Left lung (tissue), 10 donors: ENCODE results near the gene SERPINA5. TPM values are rescaled to one million over a fixed set of nuclear protein-coding genes. Genes with fewer than 3 reads are reported as not detected.
A peak's percentile ranks its signal among the peaks of the same experiment; 100 is the strongest.

Experiments
- ATAC-seq: fragments of 200-7000 bp; cut with Tn5 transposase; one replicate; pipeline ENCODE4 v1.9.1; 2020; ENCODE audit warnings: moderate library complexity
- DNase-seq, 4 donors: peaks; one replicate each; pipeline ENCODE4 v3.0.0-alpha.2; 2013 to 2020
- H3K27ac ChIP-seq, 2 donors: fragments of 200-600 bp; sonication (generic) in 1 of 2; one replicate each; pipeline versions ENCODE4 v1.5.0 to v1.8.0; 2020 to 2021
- H3K27me3 ChIP-seq, 2 donors: fragments of 200-600 bp; sonication (generic) in 1 of 2; one replicate each; pipeline versions ENCODE4 v1.5.0 to v1.8.0; 2020 to 2021
- H3K36me3 ChIP-seq, 2 donors: fragments of 200-600 bp; sonication (generic) in 1 of 2; one replicate each; pipeline versions ENCODE4 v1.5.0 to v1.8.0; 2020 to 2021
- H3K4me1 ChIP-seq, 2 donors: fragments of 200-600 bp; one replicate each; pipeline ENCODE4 v1.8.0; 2021
- H3K4me3 ChIP-seq, 2 donors: fragments of 200-600 bp; sonication (generic) in 1 of 2; one replicate each; pipeline versions ENCODE4 v1.5.0 to v1.8.0; 2020 to 2021; ENCODE audit warnings: mild to moderate bottlenecking in 1 of 2
- H3K9me3 ChIP-seq, 2 donors: fragments of 200-600 bp; sonication (generic) in 1 of 2; one replicate each; pipeline versions ENCODE4 v1.5.0 to v1.8.0; 2020 to 2021
- intact Hi-C, 2 donors: fragments of 100-400 bp; cut with DNase I; formaldehyde crosslinking; loops; one replicate each; pipeline versions ENCODE4 v1.11.2 to v1.14.2; 2022
- polyA plus RNA-seq, 6 donors: library from polyadenylated mRNA; unstranded; fragments of 120-200 nt; gene quantifications; one replicate each; pipeline ENCODE4 v1.2.1, GENCODE V29; 2013; ENCODE audit not compliant: insufficient read length in 6 of 6
- total RNA-seq, 2 donors: library from RNA; stranded (reverse); fragmentation: NEBNext Ultra II Directional; extraction: Animal tissue kit (Norgen Biotek cat#: 25700); gene quantifications; one replicate each; pipeline ENCODE4 v1.2.1, GENCODE V29; 2021
- TF ChIP-seq, protein P1 (sequence below), 2 donors: fragments of 200-600 bp; sonication (generic) in 1 of 2; IDR thresholded peaks; one replicate each; pipeline versions ENCODE4 v1.5.0 to v1.8.0; 2021; ENCODE audit warnings: antibody characterized with exemption in 2 of 2
- donor health status: DM: no; HTN: yes; CAD: no.
- donor health status: DM: no; HTN: no; CAD: no.

The SERPINA5 gene
- total and polyA plus RNA-seq, 8 donors: 0.26 to 3.2 (median 0.70) TPM

DNA sequence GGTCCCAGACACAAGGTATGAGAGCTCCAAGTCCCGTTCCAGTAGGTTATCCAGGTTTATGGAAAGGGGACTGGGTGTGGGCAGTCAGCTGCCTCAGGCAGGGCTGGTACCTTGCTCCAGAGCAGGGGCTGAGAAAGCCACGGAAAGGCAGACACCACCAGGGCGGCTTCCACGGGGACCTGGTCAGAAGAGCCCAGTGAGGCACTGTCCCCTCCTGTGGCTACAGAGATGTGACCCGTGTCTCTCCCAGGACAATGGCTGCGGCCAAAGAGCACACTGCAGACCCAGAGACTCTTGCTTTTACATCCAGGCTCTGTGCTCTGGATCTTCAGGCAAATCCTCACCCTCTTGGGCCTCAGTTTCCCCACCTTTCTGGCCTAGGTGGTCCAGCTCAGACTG lies 11.2 kb upstream of the SERPINA5 start:
- TF ChIP-seq, protein P1, sequence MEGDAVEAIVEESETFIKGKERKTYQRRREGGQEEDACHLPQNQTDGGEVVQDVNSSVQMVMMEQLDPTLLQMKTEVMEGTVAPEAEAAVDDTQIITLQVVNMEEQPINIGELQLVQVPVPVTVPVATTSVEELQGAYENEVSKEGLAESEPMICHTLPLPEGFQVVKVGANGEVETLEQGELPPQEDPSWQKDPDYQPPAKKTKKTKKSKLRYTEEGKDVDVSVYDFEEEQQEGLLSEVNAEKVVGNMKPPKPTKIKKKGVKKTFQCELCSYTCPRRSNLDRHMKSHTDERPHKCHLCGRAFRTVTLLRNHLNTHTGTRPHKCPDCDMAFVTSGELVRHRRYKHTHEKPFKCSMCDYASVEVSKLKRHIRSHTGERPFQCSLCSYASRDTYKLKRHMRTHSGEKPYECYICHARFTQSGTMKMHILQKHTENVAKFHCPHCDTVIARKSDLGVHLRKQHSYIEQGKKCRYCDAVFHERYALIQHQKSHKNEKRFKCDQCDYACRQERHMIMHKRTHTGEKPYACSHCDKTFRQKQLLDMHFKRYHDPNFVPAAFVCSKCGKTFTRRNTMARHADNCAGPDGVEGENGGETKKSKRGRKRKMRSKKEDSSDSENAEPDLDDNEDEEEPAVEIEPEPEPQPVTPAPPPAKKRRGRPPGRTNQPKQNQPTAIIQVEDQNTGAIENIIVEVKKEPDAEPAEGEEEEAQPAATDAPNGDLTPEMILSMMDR (IDR thresholded peaks at IDR 0.05): no peak
- no peak for ATAC-seq
- H3K9me3 ChIP-seq: no peaks in the 10 kb centered on the region
- H3K36me3 ChIP-seq: no peaks in the 10 kb centered on the region
- H3K4me1 ChIP-seq: no peaks in the 10 kb centered on the region
- H3K27ac ChIP-seq: no peak overlapping the region
- H3K27me3 ChIP-seq: no peaks in the 10 kb centered on the region
- no peak overlapping the region for H3K4me3 ChIP-seq
- no peak for DNase-seq
- intact Hi-C loops: no loop called here

DNA sequence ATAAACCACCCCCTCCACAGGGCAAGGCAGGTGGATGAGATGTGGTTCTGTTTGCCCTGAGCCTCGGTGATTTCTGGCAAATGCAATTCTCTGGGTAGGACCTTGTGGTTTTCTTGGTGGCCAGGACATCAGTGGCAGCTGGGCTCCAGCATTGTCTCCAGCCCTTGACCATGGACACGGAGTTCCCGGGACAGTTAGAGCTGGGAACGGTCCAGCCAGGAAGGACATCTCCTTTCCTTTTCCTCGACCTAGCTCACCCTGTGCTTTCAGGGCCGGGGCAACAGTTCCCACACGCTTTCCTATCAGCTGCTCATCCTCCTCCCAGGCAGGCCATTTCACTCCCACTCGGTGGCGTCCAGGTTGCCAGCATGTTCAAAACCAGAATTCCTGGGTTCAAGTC lies 10.8 kb upstream of the SERPINA5 start:
- intact Hi-C loops: no loop called here
- TF ChIP-seq, protein P1 (IDR thresholded peaks at IDR 0.05): no peak

DNA sequence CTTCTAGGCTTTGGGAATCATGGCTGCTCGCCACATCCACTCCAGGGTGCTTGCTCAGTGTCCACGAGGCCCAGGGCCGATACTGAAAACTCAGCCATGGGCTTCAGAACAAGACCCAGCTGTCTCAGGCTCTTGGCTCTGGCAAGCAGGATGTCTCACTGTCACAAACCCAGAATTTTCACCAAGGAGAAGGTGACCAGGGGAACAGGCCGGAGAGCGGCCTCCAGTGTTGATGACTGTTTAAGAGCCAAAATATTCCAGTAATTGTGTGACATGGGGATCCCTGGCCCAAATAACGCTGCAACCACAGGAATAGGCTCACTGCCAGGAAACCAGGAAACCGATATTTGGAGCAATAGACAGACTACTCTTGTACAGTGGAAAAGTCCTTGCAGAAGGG lies 9.8 kb upstream of the SERPINA5 start:
- no peaks in the 10 kb centered on the region for H3K4me1 ChIP-seq
- intact Hi-C loops: no loop called here
- TF ChIP-seq, protein P1 (IDR thresholded peaks at IDR 0.05): no peak
- H3K36me3 ChIP-seq: no peaks in the 10 kb centered on the region
- no peaks in the 10 kb centered on the region for H3K27me3 ChIP-seq
- peak; percentile 24 for ATAC-seq
- no peak overlapping the region for H3K4me3 ChIP-seq
- DNase-seq: peak in 2 of 4 donors; percentile 14 to 30
- H3K9me3 ChIP-seq: no peaks in the 10 kb centered on the region
- peak overlapping the region in 1 of 2 donors; percentile 17 for H3K27ac ChIP-seq

More for the DNA sequence above, 10.8 kb upstream of the SERPINA5 start:
- Histone ChIP-seq H3K4me3 (no peak overlapping the region), H3K36me3 (no peaks in the 10 kb centered on the region), H3K27me3 (no peaks in the 10 kb centered on the region), H3K27ac (no peak overlapping the region), H3K4me1 (no peaks in the 10 kb centered on the region), H3K9me3 (no peaks in the 10 kb centered on the region)
- ATAC-seq: no peak
- DNase-seq: no peak

DNA sequence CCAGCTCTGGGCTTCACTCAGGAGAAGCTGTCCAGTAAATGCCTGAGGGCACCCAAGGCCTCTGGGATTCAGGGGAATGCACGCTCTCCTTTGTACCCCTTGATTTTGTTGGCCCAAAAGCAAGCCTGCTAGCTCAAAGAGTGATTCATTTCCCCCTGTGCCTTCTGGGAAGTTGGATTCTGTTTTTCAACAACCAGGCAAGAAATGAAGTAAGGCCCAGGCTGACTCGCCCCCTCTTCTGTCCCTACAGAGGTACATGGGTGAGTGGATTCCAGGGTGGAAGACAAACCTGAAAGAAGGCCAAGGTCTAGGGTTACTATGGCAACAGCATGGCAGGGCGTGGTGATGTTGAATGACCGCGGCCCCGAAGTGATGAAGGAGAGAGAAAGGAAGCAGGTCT lies 9.3 kb upstream of the SERPINA5 start:
- intact Hi-C loops: no loop called here
- no peak for DNase-seq
- TF ChIP-seq, protein P1 (IDR thresholded peaks at IDR 0.05): no peak
- no peaks in the 10 kb centered on the region for H3K27me3 ChIP-seq
- H3K36me3 ChIP-seq: no peaks in the 10 kb centered on the region
- H3K4me3 ChIP-seq: no peak overlapping the region
- peak; percentile 19 for ATAC-seq
- no peaks in the 10 kb centered on the region for H3K4me1 ChIP-seq
- H3K27ac ChIP-seq: peak overlapping the region in 1 of 2 donors; percentile 17
- no peaks in the 10 kb centered on the region for H3K9me3 ChIP-seq

DNA sequence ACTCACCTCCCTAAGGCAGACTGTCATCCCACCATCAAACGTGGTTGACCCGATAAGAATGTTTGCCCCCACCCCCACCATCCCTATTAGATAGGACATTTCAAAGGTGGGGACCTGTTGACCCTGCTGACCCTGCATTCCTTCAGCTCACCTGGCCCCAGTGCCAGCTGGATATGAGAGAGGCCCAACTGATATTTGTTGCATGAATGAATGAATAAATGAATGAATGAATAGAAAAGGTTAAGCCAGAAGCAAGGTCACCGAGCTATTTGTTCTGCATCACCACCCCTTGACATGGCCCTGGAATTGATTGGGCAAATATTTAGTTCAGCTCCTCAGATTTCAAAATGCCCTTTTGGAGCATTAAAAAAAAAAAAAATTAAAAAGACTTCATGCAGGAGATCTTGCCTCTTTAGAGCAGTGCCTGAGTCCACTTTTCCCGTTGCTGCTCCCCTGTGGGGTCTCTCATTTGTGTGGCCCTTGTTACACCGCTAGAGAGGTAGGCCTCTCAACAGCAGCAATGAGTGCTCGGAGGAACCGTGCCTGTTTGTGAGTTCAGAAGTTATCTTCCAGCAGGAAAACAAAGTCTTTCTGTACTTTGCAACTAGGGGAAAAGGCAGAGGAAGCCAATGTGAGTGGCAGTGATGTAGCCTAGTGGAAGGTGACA lies 8.5 kb upstream of the SERPINA5 start:
- no peak for ATAC-seq
- Histone ChIP-seq H3K4me3 (no peak overlapping the region), H3K27me3 (no peaks in the 10 kb centered on the region), H3K36me3 (no peaks in the 10 kb centered on the region), H3K4me1 (no peaks in the 10 kb centered on the region), H3K9me3 (no peaks in the 10 kb centered on the region), H3K27ac (no peak overlapping the region)
- TF ChIP-seq, protein P1 (IDR thresholded peaks at IDR 0.05): no peak
- DNase-seq: no peak
- intact Hi-C loops: no loop called here
